Measurements from ENCODE around the gene ABCC1. TPM values are rescaled to one million over a fixed set of nuclear protein-coding genes. Genes with fewer than 3 reads are reported as not detected.
"Not testable (repeated sequence)": the region's sequence is repeated elsewhere in the genome, so short reads cannot be mapped to it uniquely, and the experiment has no call there.

ABCC1 gene
- total RNA-seq, 2 donors from 2014 or later: 33.4 to 87.7 TPM

DNA sequence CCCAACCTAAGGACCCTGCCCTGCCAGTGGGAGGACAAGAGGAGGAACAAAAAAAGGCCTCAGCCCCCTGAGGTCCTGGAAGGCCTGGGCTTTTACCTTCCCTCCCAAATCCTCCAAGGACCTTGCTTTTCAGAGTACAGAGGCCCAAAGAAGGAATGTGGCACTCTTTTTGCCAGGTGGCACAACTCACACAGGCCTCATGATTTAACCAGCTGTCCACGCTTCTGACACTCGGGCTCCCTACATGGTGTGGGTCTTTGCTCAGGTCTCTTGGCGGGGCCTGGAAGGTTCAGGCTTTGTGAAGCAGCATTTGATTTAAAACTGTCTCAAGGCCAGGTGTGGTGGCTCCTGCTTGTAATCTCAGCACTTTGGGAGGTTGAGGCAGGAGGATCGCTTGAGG, 153.3 kb downstream of the ABCC1 start:
- TF ChIP-seq, protein P1, sequence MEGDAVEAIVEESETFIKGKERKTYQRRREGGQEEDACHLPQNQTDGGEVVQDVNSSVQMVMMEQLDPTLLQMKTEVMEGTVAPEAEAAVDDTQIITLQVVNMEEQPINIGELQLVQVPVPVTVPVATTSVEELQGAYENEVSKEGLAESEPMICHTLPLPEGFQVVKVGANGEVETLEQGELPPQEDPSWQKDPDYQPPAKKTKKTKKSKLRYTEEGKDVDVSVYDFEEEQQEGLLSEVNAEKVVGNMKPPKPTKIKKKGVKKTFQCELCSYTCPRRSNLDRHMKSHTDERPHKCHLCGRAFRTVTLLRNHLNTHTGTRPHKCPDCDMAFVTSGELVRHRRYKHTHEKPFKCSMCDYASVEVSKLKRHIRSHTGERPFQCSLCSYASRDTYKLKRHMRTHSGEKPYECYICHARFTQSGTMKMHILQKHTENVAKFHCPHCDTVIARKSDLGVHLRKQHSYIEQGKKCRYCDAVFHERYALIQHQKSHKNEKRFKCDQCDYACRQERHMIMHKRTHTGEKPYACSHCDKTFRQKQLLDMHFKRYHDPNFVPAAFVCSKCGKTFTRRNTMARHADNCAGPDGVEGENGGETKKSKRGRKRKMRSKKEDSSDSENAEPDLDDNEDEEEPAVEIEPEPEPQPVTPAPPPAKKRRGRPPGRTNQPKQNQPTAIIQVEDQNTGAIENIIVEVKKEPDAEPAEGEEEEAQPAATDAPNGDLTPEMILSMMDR (IDR thresholded peaks at IDR 0.05): no peak
- no peak for TF ChIP-seq POLR2A (IDR thresholded peaks at IDR 0.05)
- no peak for TF ChIP-seq POLR2AphosphoS5 (IDR thresholded peaks at IDR 0.05)
- Histone ChIP-seq H3K36me3 (peaks cover 3 to 9% of the 10 kb centered on the region in 2 donors), H3K27me3 (replicated peaks; ENCODE audit: insufficient read depth) (no peaks in the 10 kb centered on the region), H3K4me3 (no peak overlapping the region), H3K27ac (no peak overlapping the region), H3K4me1 (replicated peaks) (peaks cover 9% of the 10 kb centered on the region), H3K9me3 (no peaks in the 10 kb centered on the region)
- no peak for DNase-seq (ENCODE audit: low spot score)
- 93% methylated on average over 4 of the region's 4 CpGs for WGBS
- intact Hi-C loops (cut with DNase I): no loop called here

DNA sequence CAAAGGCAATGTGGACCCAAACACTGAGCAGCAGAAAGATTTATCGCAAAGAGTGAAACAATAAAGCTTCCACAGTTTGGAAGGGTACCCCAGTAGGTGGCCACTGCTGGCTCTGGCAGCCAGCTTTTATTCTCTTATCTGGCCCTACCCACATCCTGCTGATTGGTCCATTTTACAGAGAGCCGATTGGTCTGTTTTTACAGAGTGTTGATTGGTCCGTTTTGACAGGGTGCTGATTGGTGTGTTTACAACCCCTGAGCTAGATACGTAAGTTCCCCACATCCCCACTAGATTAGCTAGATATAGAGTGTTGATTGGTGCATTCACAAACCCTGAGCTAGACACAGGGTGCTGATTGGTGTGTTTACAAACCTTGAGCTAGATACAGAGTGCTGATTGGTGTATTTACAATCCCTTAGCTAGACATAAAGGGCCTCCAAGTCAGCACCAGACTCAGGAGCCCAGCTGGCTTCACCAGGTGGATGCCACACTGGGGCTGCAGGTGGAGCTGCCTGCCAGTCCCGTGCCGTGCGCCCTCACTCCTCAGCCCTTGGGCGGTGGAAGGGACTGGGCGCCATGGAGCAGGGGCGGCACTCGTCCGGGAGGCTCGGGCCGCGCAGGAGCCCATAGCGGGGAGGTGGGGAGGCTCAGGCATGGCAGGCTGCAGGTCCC, 154.9 kb downstream of the ABCC1 start:
- not testable (repeated sequence) for H3K4me3 ChIP-seq, H3K27ac ChIP-seq

DNA sequence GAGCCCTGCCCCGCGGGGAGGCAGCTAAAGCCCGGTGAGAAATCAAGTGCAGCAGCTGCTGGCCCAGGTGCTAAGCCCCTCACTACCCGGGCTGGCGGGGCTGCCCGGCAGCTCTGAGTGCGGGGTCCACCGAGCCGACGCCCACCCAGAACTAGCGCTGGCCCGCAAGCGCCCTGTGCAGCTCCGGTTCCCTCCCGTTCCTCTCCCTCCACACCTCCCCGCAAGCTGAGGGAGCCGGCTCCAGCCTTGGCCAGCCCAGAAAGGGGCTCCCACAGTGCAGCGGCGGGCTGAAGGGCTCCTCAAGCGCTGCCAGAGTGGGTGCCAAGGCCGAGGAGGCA, 155.4 kb downstream of the ABCC1 start:
- H3K4me1 ChIP-seq (replicated peaks); H3K27me3 ChIP-seq (replicated peaks; ENCODE audit: insufficient read depth); H3K9me3 ChIP-seq; intact Hi-C loops (cut with DNase I); DNase-seq (ENCODE audit: low spot score); H3K36me3 ChIP-seq; H3K4me3 ChIP-seq; H3K27ac ChIP-seq: not testable (repeated sequence)
- WGBS: 89% methylated on average over 21 of the region's 21 CpGs

More for the DNA sequence above, 154.9 kb downstream of the ABCC1 start:
- H3K27me3 ChIP-seq (replicated peaks; ENCODE audit: insufficient read depth); DNase-seq (ENCODE audit: low spot score); intact Hi-C loops (cut with DNase I); H3K9me3 ChIP-seq; H3K4me1 ChIP-seq (replicated peaks); H3K36me3 ChIP-seq: not testable (repeated sequence)
- WGBS: 97% methylated on average over 16 of the region's 16 CpGs

DNA sequence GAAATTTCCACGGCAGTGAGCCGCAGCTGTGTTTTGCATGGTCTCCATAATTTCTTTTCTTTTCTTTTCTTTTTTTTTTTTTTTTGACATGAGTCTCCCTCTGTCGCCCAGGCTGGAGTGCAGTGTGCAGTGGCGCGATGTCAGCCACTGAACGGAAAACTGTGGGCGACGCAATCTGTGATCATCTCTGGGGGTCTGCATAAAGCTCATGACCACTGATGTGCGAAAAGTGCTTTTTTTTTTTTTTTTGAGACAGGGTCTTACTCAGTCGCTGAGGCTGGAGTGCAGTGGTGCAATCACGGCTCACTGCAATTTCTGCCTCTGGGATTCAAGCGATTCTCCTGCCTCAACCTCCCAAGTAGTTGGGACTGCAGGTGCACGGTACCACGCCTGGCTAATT, 156.2 kb downstream of the ABCC1 start:
- 86% methylated on average over 14 of the region's 14 CpGs for WGBS
- Histone ChIP-seq H3K4me3 (no peak overlapping the region), H3K27ac (no peak overlapping the region), H3K27me3 (replicated peaks; ENCODE audit: insufficient read depth) (no peaks in the 10 kb centered on the region), H3K4me1 (replicated peaks) (no peaks in the 10 kb centered on the region), H3K36me3 (peaks cover 3 to 9% of the 10 kb centered on the region in 2 donors), H3K9me3 (no peaks in the 10 kb centered on the region)
- intact Hi-C loops (cut with DNase I): no loop called here
- no peak for DNase-seq (ENCODE audit: low spot score)
- TF ChIP-seq, protein P1 (IDR thresholded peaks at IDR 0.05): no peak
- TF ChIP-seq POLR2AphosphoS5 (IDR thresholded peaks at IDR 0.05) (no peak), POLR2A (IDR thresholded peaks at IDR 0.05) (no peak)

DNA sequence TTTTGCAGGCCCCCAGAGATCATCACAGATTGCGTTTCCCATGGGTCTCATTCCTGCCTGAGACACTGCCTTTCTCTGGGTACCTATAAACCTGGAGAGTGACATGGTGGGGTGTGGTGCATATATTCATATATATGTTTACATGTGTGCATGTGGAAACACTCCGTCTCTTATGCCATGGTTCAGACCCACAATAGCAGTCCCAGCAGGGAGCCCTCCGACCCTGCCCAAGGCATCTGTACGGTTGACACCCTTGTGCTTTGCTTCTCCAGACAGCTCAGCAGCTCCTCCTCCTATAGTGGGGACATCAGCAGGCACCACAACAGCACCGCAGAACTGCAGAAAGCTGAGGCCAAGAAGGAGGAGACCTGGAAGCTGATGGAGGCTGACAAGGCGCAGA, 157.1 kb downstream of the ABCC1 start:
- peaks cover 3 to 9% of the 10 kb centered on the region in 2 donors for H3K36me3 ChIP-seq
- DNase-seq (ENCODE audit: low spot score): no peak
- no peaks in the 10 kb centered on the region for H3K9me3 ChIP-seq
- WGBS: 87% methylated on average over 6 of the region's 6 CpGs
- intact Hi-C loops (cut with DNase I): no loop called here
- TF ChIP-seq, protein P1 (IDR thresholded peaks at IDR 0.05): no peak
- H3K27me3 ChIP-seq (replicated peaks; ENCODE audit: insufficient read depth): no peaks in the 10 kb centered on the region
- no peak overlapping the region for H3K4me3 ChIP-seq
- H3K4me1 ChIP-seq (replicated peaks): no peaks in the 10 kb centered on the region
- peak overlapping the region in 1 of 2 donors; percentile 15 for H3K27ac ChIP-seq

DNA sequence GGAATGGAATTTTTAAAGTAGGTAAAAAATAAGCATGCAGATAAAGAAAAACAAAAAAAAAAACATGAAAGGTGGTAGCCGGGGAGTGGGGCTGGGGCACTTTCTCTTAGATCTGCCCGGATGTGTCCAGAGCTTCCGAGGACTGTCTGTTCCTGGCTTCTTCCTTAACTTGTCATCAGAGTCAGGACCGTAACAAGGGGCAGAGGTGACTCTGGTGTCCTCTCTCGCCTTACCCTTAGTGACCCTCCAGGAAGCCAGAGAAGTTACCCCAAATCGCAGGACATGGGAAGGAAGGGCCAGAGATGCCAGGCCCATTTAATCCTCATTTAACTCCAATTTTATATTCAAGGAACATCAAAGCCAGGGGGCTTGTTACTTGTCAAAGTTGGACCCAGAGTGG, 158.4 kb downstream of the ABCC1 start:
- Histone ChIP-seq H3K27ac (peak overlapping the region; percentile 15 to 36), H3K27me3 (replicated peaks; ENCODE audit: insufficient read depth) (no peaks in the 10 kb centered on the region), H3K4me1 (replicated peaks) (no peaks in the 10 kb centered on the region), H3K9me3 (no peaks in the 10 kb centered on the region), H3K36me3 (peaks cover 4 to 12% of the 10 kb centered on the region in 2 donors), H3K4me3 (no peak overlapping the region)
- intact Hi-C loops (cut with DNase I): no loop called here
- 62% methylated on average over 6 of the region's 6 CpGs for WGBS
- no peak for DNase-seq (ENCODE audit: low spot score)
- TF ChIP-seq, protein P1 (IDR thresholded peaks at IDR 0.05): no peak
- no peak for TF ChIP-seq POLR2A (IDR thresholded peaks at IDR 0.05)
- no peak for TF ChIP-seq POLR2AphosphoS5 (IDR thresholded peaks at IDR 0.05)
